Measurements from ENCODE around the gene LIMK2.
"Not testable (repeated sequence)": the region's sequence is repeated elsewhere in the genome, so short reads cannot be mapped to it uniquely, and the experiment has no call there.

Gene LIMK2

GRCh38 chr22:31211482-31211861 is 626 bp upstream of the LIMK2 start:
- DNase-seq (ENCODE audit: low read depth), result no peak

- no peak for DNase-seq (ENCODE audit: low read depth)
Measured at GRCh38 chr22:31212783-31213629, 908 bp downstream of the LIMK2 start.

GRCh38 chr22:31215018-31215535 is 3.0 kb downstream of the LIMK2 start:
- no peak for DNase-seq (ENCODE audit: low read depth)

GRCh38 chr22:31218565-31219262 is 6.6 kb downstream of the LIMK2 start:
- no peak for DNase-seq (ENCODE audit: low read depth)

- no peak for DNase-seq (ENCODE audit: low read depth)
Measured at GRCh38 chr22:31221084-31221483, 9.0 kb downstream of the LIMK2 start.

GRCh38 chr22:31222736-31223135 is 10.6 kb downstream of the LIMK2 start:
- DNase-seq (ENCODE audit: low read depth), result no peak

- DNase-seq (ENCODE audit: low read depth), result no peak
Measured at GRCh38 chr22:31223786-31224191, 11.7 kb downstream of the LIMK2 start.

GRCh38 chr22:31224691-31225090 is 12.6 kb downstream of the LIMK2 start:
- DNase-seq (ENCODE audit: low read depth), result not testable (repeated sequence)

GRCh38 chr22:31227186-31227585 is 15.1 kb downstream of the LIMK2 start:
- no peak for DNase-seq (ENCODE audit: low read depth)

GRCh38 chr22:31229402-31230079 is 17.4 kb downstream of the LIMK2 start:
- DNase-seq (ENCODE audit: low read depth), result no peak

- no peak for DNase-seq (ENCODE audit: low read depth)
Measured at GRCh38 chr22:31230155-31230870, 18.2 kb downstream of the LIMK2 start.

- DNase-seq (ENCODE audit: low read depth), result no peak
Measured at GRCh38 chr22:31230871-31231621, 18.9 kb downstream of the LIMK2 start.

- no peak for DNase-seq (ENCODE audit: low read depth)
Measured at GRCh38 chr22:31233001-31233400, 20.9 kb downstream of the LIMK2 start.

- no peak for DNase-seq (ENCODE audit: low read depth)
Measured at GRCh38 chr22:31235081-31235480, 23.0 kb downstream of the LIMK2 start.

- DNase-seq (ENCODE audit: low read depth), result not testable (repeated sequence)
Measured at GRCh38 chr22:31236044-31236443, 23.9 kb downstream of the LIMK2 start.

- no peak for DNase-seq (ENCODE audit: low read depth)
Measured at GRCh38 chr22:31238057-31238456, 26.0 kb downstream of the LIMK2 start.

GRCh38 chr22:31239771-31240370 is 27.8 kb downstream of the LIMK2 start:
- no peak for DNase-seq (ENCODE audit: low read depth)

- DNase-seq (ENCODE audit: low read depth), result no peak
Measured at GRCh38 chr22:31241200-31241599, 29.1 kb downstream of the LIMK2 start.

- no peak for DNase-seq (ENCODE audit: low read depth)
Measured at GRCh38 chr22:31241936-31242335, 29.8 kb downstream of the LIMK2 start.

- no peak for DNase-seq (ENCODE audit: low read depth)
Measured at GRCh38 chr22:31243339-31244045, 31.4 kb downstream of the LIMK2 start.
